Measurements from ENCODE around the gene TAX1BP3. TPM values are rescaled to one million over a fixed set of nuclear protein-coding genes. Genes with fewer than 3 reads are reported as not detected.

TAX1BP3 gene
- total and polyA plus RNA-seq, 2 experiments from 2014 or later = 98.7 to 134 TPM

DNA sequence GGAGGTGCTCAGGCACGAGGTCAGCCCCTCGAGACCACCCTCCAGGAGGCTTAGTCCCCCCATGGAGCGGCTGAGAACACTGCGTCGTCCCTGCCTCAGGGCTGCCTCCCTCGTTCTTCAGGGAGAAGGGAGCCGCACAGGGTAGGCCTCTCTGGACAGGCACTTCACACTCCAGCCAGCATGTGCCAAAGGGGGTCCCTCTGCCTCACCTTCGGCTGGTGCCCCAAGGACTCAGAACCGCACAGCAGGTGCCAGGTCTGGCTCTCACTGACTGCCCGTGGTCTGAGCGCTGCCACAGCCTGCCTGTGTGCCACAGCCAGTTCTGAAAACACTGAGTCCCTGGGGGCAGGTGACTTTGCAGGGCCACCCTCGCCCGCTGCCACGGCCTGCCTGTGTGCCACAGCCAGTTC lies 20.5 kb upstream of the TAX1BP3 start:
- H3K27me3 ChIP-seq (ENCODE audit: insufficient read depth) = no peaks in the 10 kb centered on the region
- peaks cover 6% of the 10 kb centered on the region for H3F3A ChIP-seq (replicated peaks; ENCODE audit: low read depth)
- Mint-ChIP-seq H3K4me1 (peaks cover 10% of the 10 kb centered on the region), H3K9me3 (no peaks in the 10 kb centered on the region), H3K4me3 (no peak overlapping the region), H3K36me3 (ENCODE audit: low read depth) (no peaks in the 10 kb centered on the region), H3K27ac (no peak overlapping the region), H3K27me3 (ENCODE audit: insufficient read depth, low read depth, poor library complexity) (peaks cover 4% of the 10 kb centered on the region)
- H4K20me1 ChIP-seq (replicated peaks; ENCODE audit: insufficient read depth) = no peaks in the 10 kb centered on the region
- ATAC-seq = no peak; the same call in 2 of the 3 replicates
- H3K4me1 ChIP-seq (ENCODE audit: insufficient read depth) = no peaks in the 10 kb centered on the region
- H3K27ac ChIP-seq (ENCODE audit: low read depth) = no peak overlapping the region
- H3K4me2 ChIP-seq = no peak overlapping the region
- no peak for TF ChIP-seq EZH2phosphoT487 (IDR thresholded peaks at IDR 0.05; ENCODE audit: unreplicated experiment)
- TF ChIP-seq JUNB (IDR thresholded peaks at IDR 0.05; ENCODE audit: unreplicated experiment) = no peak
- no peak for TF ChIP-seq EZH2 (IDR thresholded peaks at IDR 0.05; ENCODE audit: low read depth, unreplicated experiment)
- no peak for TF ChIP-seq ETS1 (IDR thresholded peaks at IDR 0.05)
- no peak for TF ChIP-seq REST (IDR thresholded peaks at IDR 0.05; ENCODE audit: unreplicated experiment)
- no peak for TF ChIP-seq POLR2AphosphoS5 (IDR thresholded peaks at IDR 0.05; ENCODE audit: low read depth)
- no peak for TF ChIP-seq CTCF (conservative IDR thresholded peaks at IDR 0.05; ENCODE audit: low read depth in 2 of 2)
- TF ChIP-seq ZNF331 (CRISPR knock-in tag; IDR thresholded peaks at IDR 0.05; ENCODE audit: low read depth) = no peak
- TF ChIP-seq STAT1 (IDR thresholded peaks at IDR 0.05; ENCODE audit: unreplicated experiment) = no peak
- TF ChIP-seq ZNF462 (CRISPR knock-in tag; IDR thresholded peaks at IDR 0.05) = no peak
- no peak for TF ChIP-seq ZNF114 (CRISPR knock-in tag; IDR thresholded peaks at IDR 0.05)
- TF ChIP-seq NANOG (IDR thresholded peaks at IDR 0.05; ENCODE audit: borderline replicate concordance) = no peak
- no peak for TF ChIP-seq CREB1 (CRISPR knock-in tag; IDR thresholded peaks at IDR 0.05; ENCODE audit: low read depth)
- no peak overlapping the region for H3K4me3 ChIP-seq
- H2AFZ ChIP-seq = no peak overlapping the region
- no peaks in the 10 kb centered on the region for H3K79me2 ChIP-seq (replicated peaks; ENCODE audit: insufficient read depth)
- DNase-seq (ENCODE audit: low spot score) = no peak
- no peaks in the 10 kb centered on the region for H3K9me2 ChIP-seq (ENCODE audit: insufficient read depth)
- H3K36me3 ChIP-seq (ENCODE audit: insufficient read depth) = no peaks in the 10 kb centered on the region

Data from GM23338 (cell line).